ENCODE measurements around the gene PMEL. TPM values are rescaled to one million over a fixed set of nuclear protein-coding genes. Genes with fewer than 3 reads are reported as not detected.

The PMEL gene
- total and polyA plus RNA-seq, 8 donors: 0.58 to 4.0 (median 1.3) TPM; not detected in 1

DNA sequence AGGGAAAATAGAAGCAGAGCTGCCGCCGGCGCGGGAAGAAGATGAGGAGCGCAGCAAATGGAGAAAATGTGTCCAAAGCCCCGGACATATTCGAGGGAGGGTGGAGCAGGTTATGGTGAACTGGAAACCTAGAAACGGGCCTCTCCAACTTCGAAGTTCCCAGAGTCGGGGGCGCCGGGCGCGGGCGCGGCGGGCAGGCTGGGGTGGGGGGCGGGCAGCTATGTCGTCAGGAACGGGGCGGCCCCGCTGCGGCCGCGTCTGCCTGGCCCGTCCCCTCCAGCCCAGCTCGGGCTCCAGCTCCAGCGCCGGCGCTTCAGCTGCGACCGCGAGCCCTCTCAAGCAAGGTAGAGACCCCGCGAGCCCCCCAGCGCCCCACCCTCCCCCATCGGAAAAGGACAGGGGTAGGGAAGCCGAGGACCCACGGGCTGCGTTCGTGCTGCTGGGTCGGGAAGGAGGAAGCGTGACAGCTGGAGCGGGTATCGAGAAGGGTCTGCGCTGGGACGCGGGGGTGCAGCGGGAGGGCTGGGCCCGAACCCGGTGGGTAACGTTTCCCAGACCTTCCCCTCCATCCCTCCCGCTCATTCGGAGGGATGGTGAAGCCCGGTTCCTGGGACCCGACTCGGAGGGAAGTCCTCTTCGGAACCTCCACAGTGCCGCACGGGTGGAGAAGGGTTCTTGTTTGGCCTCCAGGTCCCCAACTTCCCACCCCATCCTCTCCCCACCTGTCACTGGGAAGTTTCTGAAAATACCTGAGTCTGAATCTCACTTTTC lies 33.9 kb downstream of the PMEL start:
- peak; percentile 61 to 89 for DNase-seq
- Histone ChIP-seq H3K27me3 (no peaks in the 10 kb centered on the region), H3K9me3 (no peaks in the 10 kb centered on the region), H3K4me1 (peaks cover 34 to 68% (median 52%) of the 10 kb centered on the region in 4 donors), H3K36me3 (peaks cover 0 to 8% (median 2%) of the 10 kb centered on the region in 4 donors), H3K4me3 (peak overlapping the region; percentile 65 to 76 (median 71)), H3K27ac (peak overlapping the region; percentile 67 to 99 (median 96))
- intact Hi-C loops (cut with DNase I; ENCODE audit: low total_unique reads): no loop called here
- TF ChIP-seq, protein P1, sequence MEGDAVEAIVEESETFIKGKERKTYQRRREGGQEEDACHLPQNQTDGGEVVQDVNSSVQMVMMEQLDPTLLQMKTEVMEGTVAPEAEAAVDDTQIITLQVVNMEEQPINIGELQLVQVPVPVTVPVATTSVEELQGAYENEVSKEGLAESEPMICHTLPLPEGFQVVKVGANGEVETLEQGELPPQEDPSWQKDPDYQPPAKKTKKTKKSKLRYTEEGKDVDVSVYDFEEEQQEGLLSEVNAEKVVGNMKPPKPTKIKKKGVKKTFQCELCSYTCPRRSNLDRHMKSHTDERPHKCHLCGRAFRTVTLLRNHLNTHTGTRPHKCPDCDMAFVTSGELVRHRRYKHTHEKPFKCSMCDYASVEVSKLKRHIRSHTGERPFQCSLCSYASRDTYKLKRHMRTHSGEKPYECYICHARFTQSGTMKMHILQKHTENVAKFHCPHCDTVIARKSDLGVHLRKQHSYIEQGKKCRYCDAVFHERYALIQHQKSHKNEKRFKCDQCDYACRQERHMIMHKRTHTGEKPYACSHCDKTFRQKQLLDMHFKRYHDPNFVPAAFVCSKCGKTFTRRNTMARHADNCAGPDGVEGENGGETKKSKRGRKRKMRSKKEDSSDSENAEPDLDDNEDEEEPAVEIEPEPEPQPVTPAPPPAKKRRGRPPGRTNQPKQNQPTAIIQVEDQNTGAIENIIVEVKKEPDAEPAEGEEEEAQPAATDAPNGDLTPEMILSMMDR (IDR thresholded peaks at IDR 0.05): no peak
- peak in 2 of 3 donors; percentile 2 to 36 for TF ChIP-seq POLR2AphosphoS5 (IDR thresholded peaks at IDR 0.05)
- WGBS, 5 donors: 0 to 1% (median 1%) methylated on average over 26 to 60 of the region's 60 CpGs

DNA sequence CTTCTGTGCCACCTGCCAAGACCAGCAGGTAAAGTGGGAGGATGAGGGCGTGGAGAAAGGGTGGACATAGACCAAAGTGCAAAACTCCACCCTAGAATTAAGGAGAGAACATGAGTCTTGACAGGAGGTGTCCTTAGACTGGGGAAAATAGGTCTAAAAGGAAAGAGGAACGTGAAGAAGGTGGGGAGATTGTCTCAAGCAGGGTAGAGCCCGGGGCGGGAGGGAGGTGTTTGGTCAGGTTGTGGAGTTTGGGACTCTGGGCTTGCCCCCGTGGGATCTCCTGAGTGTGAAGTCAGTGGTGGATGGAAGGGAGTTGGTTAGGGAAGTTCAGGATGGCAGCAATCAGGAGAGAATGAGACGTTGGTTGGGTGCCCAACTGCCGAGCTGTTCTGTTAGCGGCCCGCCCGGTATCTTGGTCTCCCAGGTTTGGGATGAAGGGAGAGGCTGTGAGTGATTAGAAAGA lies 34.5 kb downstream of the PMEL start:
- H3K4me1 ChIP-seq: peaks cover 35 to 70% (median 55%) of the 10 kb centered on the region in 4 donors
- no peaks in the 10 kb centered on the region for H3K9me3 ChIP-seq
- no peak for DNase-seq
- H3K27ac ChIP-seq: peak overlapping the region; percentile 67 to 99 (median 96)
- H3K27me3 ChIP-seq: no peaks in the 10 kb centered on the region
- TF ChIP-seq POLR2AphosphoS5 (IDR thresholded peaks at IDR 0.05) (no peak), POLR2A (IDR thresholded peaks at IDR 0.05) (no peak), EP300 (IDR thresholded peaks at IDR 0.05) (no peak)
- TF ChIP-seq, protein P1 (IDR thresholded peaks at IDR 0.05): no peak
- H3K4me3 ChIP-seq: peak overlapping the region; percentile 65 to 76 (median 71)
- 6 to 8% (median 7%) methylated on average over 10 of the region's 10 CpGs for WGBS, 5 donors
- intact Hi-C loops (cut with DNase I; ENCODE audit: low total_unique reads): no loop called here
- peaks cover 0 to 1% (median 0%) of the 10 kb centered on the region in 4 donors for H3K36me3 ChIP-seq

DNA sequence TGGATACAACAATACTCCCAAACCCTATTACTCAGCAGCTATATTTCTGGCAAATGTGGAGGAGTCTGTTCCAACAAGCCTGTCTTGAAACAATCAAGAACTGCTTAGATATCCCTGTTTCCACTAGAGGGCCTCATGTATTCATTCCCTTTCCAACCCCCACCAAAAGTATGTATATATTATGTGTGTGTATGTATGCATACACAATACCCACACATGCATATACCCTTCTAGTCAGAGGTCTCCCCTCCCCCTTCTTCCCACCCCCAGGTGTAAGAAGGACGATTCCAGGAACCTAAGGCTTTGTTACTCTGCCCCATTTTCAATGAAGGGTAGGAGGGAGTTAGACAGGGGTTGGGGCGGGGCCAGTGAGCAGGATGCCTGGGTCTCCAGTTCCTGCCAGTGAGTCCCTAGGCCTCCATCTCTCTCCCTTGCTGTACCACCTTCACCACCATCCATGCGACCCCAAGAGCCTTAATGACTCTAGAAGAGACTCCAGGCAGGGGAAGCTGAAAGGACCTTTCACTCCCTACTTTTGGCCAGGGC lies 35.0 kb downstream of the PMEL start, which contains the start of gene DGKA:
TSS of gene DGKA (plus strand) at position 392 of the 546 bp plus-strand sequence. CDS start 5,342 bp downstream, outside the sequence.
- Histone ChIP-seq H3K9me3 (no peaks in the 10 kb centered on the region), H3K36me3 (no peaks in the 10 kb centered on the region), H3K27ac (peak within 1 kb of the TSS; percentile 67 to 99 (median 96)), H3K27me3 (no peaks in the 10 kb centered on the region), H3K4me1 (peaks cover 40 to 75% (median 60%) of the 10 kb centered on the region in 4 donors), H3K4me3 (peak within 1 kb of the TSS; percentile 65 to 76 (median 71))
- no peak for TF ChIP-seq POLR2A (IDR thresholded peaks at IDR 0.05)
- TF ChIP-seq POLR2AphosphoS5 (IDR thresholded peaks at IDR 0.05): peak in 1 of 3 donors; percentile 5
- TF ChIP-seq, protein P1 (IDR thresholded peaks at IDR 0.05): peak in 5 of 7 experiments; percentile 37 to 57 (median 55)
- TF ChIP-seq EP300 (IDR thresholded peaks at IDR 0.05): no peak
- intact Hi-C loops (cut with DNase I; ENCODE audit: low total_unique reads): no loop called here
- DNase-seq: peak; percentile 45 to 86
- 30 to 51% (median 35%) methylated on average over 3 of the region's 3 CpGs for WGBS, 5 donors

DNA sequence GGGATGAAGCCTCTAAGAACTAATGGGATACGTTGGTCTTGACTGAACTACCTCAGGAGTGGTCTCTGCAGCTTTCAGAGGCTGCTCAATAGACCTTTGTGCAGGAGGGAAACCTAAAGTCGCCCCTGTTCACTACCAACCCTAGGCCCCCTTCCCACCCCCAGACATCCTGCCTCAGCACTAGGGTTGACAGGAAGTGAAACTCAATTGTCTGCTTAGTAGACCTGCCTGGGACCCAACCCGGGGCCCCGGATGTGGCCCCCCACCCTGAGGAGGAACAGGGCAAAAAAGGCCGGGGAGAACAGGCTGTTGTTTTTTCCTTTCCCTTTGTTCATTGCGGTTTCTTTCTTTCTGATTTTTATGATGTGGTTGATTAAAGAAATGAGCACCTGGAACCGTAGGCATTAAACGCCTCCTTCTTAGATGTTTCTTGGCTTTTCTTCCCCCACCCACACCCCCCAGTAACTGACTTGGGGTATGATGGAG lies 36.5 kb downstream of the PMEL start:
- Histone ChIP-seq H3K36me3 (no peaks in the 10 kb centered on the region), H3K27ac (peak overlapping the region in 4 of 5 donors; percentile 96 to 99 (median 97)), H3K27me3 (no peaks in the 10 kb centered on the region), H3K4me3 (no peak overlapping the region), H3K9me3 (no peaks in the 10 kb centered on the region), H3K4me1 (peaks cover 43 to 83% (median 69%) of the 10 kb centered on the region in 4 donors)
- intact Hi-C loops (cut with DNase I; ENCODE audit: low total_unique reads): no loop called here
- no peak for TF ChIP-seq POLR2AphosphoS5 (IDR thresholded peaks at IDR 0.05)
- TF ChIP-seq EP300 (IDR thresholded peaks at IDR 0.05): no peak
- TF ChIP-seq, protein P1 (IDR thresholded peaks at IDR 0.05): no peak
- TF ChIP-seq POLR2A (IDR thresholded peaks at IDR 0.05): no peak
- 29 to 48% (median 37%) methylated on average over 8 of the region's 8 CpGs for WGBS, 5 donors
- peak; percentile 52 to 77 for DNase-seq
